GM19023 (cell line): ENCODE measurements around the gene USHBP1.

Experiments used
- ATAC-seq: cut with Tn5 transposase; IDR thresholded peaks from one replicate; pipeline ENCODE4 v1.9.1; 2021; ENCODE audit warnings: mild to moderate bottlenecking, moderate library complexity; ENCODE audit not compliant: unreplicated experiment

USHBP1 gene

DNA sequence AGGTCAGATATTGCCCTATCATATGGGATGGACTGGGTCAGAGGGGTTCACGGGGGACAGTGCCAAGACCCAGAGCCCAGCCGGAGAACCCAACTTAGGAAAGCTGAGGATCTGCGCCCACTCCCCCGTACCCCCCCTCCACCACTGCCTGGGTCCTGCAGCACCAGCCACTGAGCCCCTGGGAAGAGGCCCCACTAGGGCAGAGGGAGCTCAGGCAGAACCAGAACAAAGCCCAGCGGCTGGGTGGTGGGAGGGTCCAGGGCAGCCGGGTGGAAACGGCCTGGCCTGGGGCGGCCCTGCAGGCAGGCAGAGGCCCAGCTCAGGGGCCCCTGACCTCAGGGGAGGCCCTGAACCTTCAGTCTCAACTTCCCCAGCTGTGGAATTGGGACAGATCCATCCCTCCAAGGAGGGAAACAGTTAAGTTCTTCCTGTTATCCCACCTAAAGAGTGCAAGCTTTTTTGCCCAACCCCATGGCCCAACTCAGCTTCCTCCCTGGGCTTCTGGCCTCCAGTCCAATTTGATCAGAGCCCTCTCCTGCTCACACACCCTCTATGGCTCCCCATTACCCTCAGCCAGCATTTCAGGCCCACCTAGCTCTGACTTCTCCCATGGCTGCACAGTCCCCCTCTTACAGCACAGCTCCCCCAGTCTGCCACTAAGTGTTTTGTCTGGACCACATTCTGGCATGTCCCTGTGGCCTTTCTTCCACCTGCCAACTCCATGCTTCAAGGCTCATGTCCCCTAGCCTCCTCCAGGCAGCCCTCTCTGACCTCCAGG, 21.9 kb downstream of the USHBP1 start:
- no peak for ATAC-seq

- ATAC-seq = no peak
Observed at GRCh38 chr19:17240826-17241399, 23.6 kb downstream of the USHBP1 start.

GRCh38 chr19:17240062-17240752, 24.3 kb downstream of the USHBP1 start:
- no peak for ATAC-seq

DNA sequence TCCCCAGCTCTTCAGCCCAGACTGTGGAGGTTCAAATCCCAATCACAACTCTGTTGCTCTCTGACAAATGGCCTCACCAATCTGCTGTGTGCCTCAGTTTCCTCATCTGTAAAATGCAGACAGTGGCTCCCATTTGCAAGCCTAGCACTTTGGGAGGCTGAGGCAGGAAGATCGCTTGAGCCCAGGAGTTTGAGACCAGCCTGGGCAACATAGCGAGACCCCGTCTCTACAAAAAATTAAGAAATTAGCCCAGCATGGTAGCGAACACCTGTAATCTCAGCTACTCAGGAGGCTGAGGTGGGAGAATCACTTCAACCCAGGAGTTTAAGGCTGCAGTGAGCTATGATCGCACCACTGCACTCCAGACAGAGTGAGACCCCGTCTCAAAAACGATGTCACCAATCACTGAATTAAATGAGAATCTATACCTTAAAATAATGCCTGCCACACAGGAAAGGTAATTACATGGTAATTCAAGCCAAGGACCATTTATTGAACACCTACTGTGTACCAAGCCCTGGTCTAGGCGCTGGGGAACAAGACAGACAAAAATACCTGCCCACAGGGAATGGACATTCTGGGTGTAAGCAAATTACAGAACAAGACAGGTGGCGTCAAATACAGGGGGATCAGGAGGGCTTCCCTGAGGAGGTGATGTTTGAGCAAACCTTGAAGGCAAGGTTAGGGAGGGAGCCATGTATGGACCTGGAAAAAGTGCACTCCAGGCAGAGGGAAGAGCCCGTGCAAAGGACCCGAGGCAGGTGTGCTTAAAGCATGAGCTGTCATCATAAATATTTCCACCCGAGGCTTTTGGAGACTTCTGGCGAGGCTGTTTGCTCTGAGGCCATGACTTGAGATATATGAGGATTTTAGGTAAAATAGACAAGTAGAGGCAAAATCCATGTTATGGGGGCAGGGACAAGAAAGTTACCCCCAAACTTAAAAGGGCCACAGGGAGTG, 26.5 kb downstream of the USHBP1 start:
- ATAC-seq = no peak

- ATAC-seq = no peak
Observed at GRCh38 chr19:17236811-17237543, 27.6 kb downstream of the USHBP1 start.

DNA sequence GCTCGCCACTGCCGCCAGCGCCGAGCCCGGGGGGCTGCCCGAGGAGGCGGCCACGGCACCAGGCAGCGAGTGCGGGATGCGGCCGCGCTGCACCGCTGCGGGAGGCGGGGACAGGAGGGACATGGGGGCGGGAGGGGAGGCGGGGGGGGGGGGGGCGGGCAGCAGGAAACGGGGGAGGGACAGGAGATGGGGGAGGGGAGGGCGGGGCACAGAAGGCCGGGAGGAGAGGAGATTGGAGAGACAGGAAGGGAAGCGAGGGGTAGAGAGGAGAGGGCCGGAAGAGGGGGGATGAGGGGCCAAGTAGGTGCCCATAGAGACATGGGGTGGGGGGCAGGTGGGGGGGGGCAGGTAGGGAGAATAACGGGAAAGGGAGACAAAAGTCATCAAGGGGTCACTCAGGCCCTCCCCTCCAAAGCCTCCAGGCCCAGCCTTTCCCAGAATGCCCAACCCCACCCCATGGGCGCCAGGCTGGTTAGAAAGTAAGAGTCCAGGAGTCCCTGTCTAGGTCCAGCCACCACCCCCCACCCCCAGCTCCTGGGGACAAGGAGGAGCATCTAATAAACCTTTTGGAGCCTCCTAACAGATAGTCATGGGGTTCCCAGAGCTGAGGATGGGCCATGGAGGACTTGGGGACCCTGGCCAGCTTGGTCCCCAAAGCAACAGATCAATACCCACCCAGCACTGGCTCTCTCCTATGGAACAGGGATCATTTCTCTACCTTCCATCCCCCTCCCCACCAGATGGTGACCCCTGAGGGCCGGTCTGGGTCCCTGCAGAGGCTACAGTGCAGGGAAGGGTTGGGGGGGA, 28.4 kb downstream of the USHBP1 start:
- ATAC-seq = no peak

DNA sequence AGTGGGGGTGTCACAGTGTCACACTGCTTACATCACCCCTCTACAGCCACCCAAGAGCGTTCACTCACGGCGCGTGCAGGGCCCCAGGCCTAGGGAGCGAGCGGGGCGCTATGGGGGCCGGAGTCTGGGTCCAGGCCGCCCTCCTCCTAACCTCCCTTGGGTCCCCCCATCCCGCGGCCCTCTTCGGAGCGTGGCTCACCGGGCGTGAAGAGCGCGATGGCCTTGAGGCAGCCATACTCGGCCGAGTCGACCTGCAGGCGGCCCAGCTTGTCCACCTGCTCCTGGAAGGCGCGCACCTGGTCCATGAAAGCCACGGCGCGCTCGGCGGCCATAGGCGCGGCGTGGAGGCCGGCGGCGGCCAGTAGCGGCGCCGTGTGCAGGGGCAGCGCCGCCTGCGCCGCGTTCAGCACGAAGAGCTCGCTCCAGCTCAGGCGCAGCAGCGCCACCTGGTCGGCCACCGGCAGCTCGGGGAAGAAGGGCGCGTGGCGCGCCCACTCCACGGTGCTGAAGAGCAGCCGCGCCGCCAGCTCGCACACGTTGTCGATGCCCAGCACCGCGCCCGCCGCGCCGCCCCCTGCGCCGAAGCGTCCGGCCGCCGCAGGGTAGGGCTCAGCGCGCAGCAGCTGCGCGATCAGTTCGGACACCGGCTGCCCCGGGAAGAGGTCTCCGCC, 29.1 kb downstream of the USHBP1 start:
- ATAC-seq = peak; percentile 72

GRCh38 chr19:17234911-17235299, 29.6 kb downstream of the USHBP1 start:
- ATAC-seq = no peak

DNA sequence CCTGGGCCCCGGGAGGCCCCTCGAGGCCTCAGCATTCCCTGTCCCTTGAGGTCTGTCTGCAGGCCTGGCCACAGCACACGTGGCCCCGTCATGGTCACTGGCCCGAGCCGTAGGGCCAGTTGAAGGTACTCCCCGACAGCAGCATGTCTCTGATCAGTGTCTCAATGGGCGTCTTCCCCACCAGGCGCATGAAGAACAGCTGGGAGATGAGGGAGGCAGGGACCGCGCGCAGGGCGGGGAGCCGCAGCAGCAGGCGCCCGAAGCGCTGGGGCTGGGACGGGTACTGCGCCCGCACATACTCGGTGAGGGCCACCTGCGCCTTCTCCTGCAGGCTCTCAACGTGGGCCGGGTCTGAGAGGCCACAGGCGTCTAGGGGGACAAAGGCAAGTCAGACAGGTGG, 32.3 kb downstream of the USHBP1 start:
- no peak for ATAC-seq

DNA sequence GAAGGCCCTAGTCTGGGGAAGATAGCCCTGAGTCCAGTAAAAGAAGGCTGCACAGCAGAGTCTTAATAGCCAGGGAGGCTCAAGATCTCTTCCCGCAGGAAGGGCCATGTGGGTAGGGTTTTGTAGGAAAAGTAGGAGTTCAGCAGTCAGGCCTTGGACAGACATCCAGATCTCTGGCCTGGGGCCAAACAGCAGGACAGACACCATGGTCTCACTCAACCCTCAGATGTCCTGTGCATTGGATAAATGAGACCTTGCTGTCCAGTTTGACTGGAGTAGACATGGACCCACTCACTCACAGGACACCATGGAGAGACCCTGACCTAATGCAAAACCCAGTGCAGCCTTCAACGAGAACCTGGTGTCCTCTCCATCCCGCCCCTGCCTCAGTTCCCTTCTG, 34.7 kb downstream of the USHBP1 start:
- no peak for ATAC-seq

GRCh38 chr19:17227798-17228367, 36.7 kb downstream of the USHBP1 start:
- no peak for ATAC-seq

DNA sequence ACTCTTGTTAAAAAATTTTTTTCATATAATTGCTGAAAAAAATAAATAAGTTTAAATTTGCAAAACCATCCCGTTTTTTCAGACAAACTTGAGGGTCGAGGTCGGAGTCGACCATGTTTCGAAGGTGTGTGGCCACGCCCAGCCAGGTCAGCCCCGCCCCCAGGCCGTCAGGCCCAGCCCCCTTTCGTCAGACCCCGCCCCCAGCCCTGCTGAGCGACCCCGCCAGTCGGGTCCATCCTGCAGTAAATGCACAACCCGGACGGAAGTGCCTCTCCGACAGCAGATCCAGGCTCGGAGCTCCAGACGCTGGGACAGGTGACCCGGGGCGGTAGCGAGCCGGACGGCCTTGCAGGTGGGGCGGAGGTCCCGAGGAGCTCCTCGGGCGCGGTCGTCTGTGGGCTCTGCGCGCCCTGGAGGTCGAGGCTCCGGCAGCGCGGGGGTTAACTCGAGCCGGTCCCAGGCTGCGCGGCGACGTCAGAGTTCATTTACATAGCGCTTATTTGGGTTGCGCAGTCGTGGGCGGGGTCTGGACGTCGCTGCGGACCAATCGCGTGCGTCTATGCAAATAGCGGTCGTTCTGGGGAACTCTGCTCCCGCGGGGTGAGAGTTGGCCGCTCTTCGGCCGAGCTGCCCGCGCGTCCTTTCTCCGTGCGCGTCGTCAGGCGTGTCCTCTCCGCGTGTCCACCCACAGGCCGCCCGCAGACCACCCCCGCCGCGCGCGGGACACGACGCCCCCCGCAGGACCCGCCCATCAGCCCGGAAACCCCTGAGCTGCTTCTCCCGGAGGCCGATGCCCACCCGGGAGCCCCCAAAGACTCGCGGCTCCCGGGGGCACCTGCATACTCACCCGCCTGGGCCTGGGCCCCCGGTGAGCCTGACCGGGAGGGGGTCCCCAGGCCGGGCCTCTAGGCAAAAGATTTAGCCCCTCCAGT, 38.3 kb downstream of the USHBP1 start, which contains the start of gene OCEL1:
Gene OCEL1, plus strand, starts transcription at position 225 of the 932 bp plus-strand sequence. Its CDS starts 22 bp downstream, at position 247.
- ATAC-seq = peak; percentile 91

GRCh38 chr19:17225053-17225452, 39.5 kb downstream of the USHBP1 start:
- ATAC-seq = no peak

DNA sequence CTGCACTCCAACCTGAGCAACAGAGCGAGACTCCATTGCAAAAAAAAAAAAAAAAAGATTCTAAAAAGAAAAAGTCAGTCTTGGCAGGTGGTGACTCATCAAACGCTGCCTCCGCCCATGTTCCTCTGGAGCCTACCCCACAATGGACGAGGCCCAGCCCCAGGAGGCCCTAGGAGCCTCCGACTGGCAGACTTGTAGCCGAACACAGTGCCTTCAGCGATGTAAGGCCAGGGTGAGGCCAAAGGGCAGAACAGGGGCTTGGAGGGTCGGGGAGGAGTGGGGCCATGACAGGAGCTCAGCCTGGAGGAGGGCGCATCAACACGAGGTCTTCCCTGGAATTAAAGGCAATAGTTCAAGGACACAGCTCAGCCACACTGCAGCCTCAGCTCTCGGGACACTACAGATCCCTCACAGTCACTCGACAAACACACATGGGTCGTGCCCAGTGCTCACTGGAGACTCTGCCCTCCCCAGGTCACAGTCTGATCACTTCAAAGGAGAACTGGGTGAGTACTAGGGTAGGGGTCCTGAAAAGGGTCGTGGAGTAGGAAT, 44.3 kb downstream of the USHBP1 start:
- ATAC-seq = no peak

GRCh38 chr19:17219286-17219685, 45.3 kb downstream of the USHBP1 start:
- ATAC-seq = no peak

DNA sequence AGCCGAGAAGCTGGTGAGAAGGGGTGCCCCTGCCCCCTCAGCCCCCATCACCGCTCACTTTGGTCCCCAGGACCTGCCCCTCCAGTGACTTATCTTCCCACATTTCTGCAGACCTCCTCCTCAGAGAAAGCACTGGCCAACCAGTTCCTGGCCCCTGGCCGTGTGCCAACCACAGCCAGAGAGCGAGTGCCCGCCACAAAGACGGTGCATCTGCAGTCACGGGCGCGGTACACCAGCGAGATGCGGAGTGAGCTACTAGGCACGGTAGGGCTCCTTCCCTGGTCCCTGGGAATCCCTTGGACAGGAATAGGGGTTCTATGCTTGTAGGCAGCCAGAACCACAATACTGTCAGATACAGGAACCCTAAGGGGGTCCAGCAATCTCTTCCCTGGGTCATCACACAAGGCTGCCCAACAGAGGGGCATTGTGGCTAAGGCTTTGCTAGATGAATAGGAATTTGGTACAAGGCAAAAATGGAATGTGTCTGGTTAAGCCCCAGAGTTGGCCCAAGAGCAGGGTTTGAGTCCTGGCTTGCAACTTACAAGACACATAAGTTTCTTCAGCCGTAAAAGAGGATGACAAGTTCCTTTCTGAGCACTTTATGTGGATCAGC, 48.4 kb downstream of the USHBP1 start:
- no peak for ATAC-seq
